ENCODE measurements around the gene AMIGO2. TPM values are rescaled to one million over a fixed set of nuclear protein-coding genes. Genes with fewer than 3 reads are reported as not detected.

AMIGO2 gene
- total RNA-seq, 2 experiments from 2014 or later: 6.6 to 7.1 TPM

DNA sequence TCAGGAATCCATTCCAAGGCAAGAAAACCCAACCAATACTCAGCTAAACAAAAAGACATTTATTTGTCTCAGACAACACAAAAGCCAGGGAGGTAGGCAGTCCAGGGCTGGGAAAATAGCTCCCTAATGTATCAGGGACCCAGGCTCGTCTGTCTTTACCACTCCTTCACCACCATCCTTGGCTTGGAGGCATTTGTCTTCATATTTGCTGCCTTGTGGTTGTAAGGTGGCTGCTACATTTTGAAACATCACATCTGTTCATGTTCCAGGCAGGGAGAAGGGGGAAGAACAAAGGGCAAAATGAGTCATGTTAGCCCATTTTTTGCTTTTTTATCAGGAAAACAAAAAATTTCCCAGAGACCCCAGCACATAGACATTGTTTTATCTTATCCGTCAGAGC is 45.1 kb downstream of the AMIGO2 start:
- H3K4me3 Mint-ChIP-seq: no peak overlapping the region
- H3K36me3 Mint-ChIP-seq (ENCODE audit: low read depth): no peaks in the 10 kb centered on the region
- H3K9me3 Mint-ChIP-seq: no peaks in the 10 kb centered on the region
- CTCF ChIA-PET: interaction anchor here (3.7 to 4.3 kb wide), 2 partner anchors 10 to 362 kb away, joined by 13 to 73 read pairs; no protein-coding TSS in a partner anchor
- no peak for DNase-seq
- peaks cover 8% of the 10 kb centered on the region for H3K4me1 Mint-ChIP-seq
- no peak overlapping the region for H3K27ac Mint-ChIP-seq
- H3K27me3 Mint-ChIP-seq: peaks cover under 1% of the 10 kb centered on the region
- POLR2A ChIA-PET: no interaction called here

DNA sequence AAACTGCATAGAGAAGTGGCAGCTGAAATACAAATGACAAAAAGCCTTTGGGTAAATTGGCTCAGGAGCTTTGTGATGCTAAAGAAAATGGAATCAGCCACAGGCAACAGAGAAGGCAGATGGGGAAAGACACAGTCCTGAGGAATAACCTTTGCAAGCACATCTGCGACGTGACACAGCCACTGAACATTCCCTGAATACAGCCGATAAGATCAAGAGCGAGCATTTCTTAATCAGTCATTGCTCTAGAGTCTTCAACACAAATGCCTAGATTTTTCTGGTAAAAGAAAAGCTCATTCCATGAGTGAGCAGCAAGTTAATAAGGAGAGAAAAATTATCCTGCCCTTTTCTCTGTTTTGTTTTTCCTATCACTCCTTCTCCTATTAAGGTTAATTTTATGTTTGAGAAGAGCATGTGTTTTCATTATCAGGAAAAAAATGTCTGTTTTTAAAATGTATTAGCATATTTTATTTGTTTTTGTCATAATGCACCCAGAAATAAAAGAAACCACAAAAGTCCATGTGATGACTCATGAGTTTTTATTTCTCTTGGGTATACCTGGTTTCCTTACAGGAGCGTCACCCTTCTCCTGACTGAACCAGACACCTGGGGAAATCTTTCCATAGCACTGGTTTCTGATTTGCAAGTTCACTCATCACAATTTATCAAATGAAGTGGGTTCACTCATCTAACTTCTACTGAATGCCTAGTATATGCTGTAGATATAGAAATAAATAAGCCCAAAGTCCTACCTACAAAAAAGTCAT is 45.8 kb downstream of the AMIGO2 start:
- ChIA-PET POLR2A (interaction anchor here (1.4 to 2.7 kb wide), 2 partner anchors 273 to 326 kb away, joined by 3 to 14 read pairs; no protein-coding TSS in a partner anchor), CTCF (interaction anchor here (0.8 to 4.3 kb wide), 9 partner anchors 8 to 653 kb away, joined by 3 to 73 read pairs (median 11); no protein-coding TSS in a partner anchor)

DNA sequence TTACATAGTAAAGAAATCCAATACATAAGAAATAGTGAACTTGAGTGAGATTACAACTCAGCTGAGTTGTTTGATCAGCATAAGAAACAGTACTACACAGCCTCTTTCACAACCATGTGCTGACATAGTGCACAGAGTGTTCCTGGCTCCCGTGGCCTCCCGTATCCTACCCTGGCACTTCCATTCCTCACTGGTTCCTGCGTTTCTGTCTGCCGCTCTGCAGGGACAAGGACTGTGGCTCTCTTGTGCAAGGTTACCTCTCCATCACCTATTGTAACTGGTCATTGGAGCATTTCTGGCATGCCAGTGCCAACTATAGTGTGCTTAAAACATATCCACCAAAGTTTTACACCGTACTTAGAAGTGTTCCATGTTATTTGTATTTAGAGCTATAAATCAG is 46.7 kb downstream of the AMIGO2 start:
- ChIA-PET CTCF (interaction anchor here (0.6 to 4.3 kb wide), 24 partner anchors 9 to 683 kb away, joined by 3 to 73 read pairs (median 5); no protein-coding TSS in a partner anchor), POLR2A (interaction anchor here (1.1 to 2.7 kb wide), 4 partner anchors 183 to 327 kb away, joined by 3 to 14 read pairs (median 4); no protein-coding TSS in a partner anchor)
- H3K4me1 Mint-ChIP-seq: peaks cover 9% of the 10 kb centered on the region
- H3K36me3 Mint-ChIP-seq (ENCODE audit: low read depth): no peaks in the 10 kb centered on the region
- H3K9me3 Mint-ChIP-seq: no peaks in the 10 kb centered on the region
- no peak for DNase-seq
- no peak overlapping the region for H3K27ac Mint-ChIP-seq
- no peak overlapping the region for H3K4me3 Mint-ChIP-seq
- peaks cover under 1% of the 10 kb centered on the region for H3K27me3 Mint-ChIP-seq

More for the DNA sequence above, 45.8 kb downstream of the AMIGO2 start:
- peaks cover 9% of the 10 kb centered on the region for H3K4me1 Mint-ChIP-seq
- H3K36me3 Mint-ChIP-seq (ENCODE audit: low read depth): no peaks in the 10 kb centered on the region
- no peak overlapping the region for H3K4me3 Mint-ChIP-seq
- no peak overlapping the region for H3K27ac Mint-ChIP-seq
- H3K9me3 Mint-ChIP-seq: no peaks in the 10 kb centered on the region
- no peak for DNase-seq
- no peaks in the 10 kb centered on the region for H3K27me3 Mint-ChIP-seq

DNA sequence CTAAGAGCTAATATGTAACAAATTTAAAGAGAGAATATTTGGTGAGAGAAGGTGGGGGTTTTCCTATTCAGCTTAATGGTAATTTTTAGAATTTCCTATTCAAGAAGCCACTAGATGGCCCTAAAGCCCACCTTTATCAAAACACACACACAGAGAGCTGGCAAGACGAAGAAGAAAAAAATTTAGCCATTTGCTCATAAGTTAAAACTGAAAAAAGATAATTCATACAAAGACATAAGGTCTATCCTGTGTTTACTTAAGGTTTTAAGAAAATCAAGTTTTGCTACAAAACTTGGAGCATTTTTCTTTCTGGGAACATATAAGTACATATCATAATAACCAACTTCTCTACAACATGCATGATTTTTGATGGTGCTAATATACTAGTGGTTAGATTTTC is 47.1 kb downstream of the AMIGO2 start:
- Mint-ChIP-seq H3K9me3 (no peaks in the 10 kb centered on the region), H3K4me3 (no peak overlapping the region), H3K27ac (no peak overlapping the region), H3K36me3 (ENCODE audit: low read depth) (no peaks in the 10 kb centered on the region), H3K4me1 (peaks cover 9% of the 10 kb centered on the region), H3K27me3 (peaks cover 5% of the 10 kb centered on the region)
- ChIA-PET CTCF (interaction anchor here (0.6 to 4.3 kb wide), 25 partner anchors 8 to 683 kb away, joined by 3 to 73 read pairs (median 4); no protein-coding TSS in a partner anchor), POLR2A (interaction anchor here (1.1 to 2.7 kb wide), 4 partner anchors 184 to 328 kb away, joined by 3 to 14 read pairs (median 4); no protein-coding TSS in a partner anchor)
- DNase-seq: no peak

DNA sequence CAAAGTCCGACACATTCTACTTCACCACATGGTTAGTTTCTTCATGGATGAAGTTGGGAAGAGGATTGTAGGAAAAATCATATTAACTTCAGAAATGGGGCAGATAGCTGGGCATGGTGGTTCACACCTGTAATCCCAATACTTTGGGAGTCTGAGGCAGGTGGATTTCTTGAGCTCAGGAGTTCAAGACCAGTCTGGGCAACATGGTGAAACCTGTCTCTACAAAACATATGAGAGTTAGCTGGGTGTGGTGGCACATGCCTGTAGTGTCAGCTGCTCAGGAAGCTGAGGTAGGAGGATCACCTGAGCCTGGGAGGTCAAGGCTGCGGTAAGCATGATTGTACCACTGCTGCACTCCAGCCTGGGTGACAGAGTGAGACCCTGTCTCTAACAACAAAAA is 49.9 kb downstream of the AMIGO2 start:
- no peak for DNase-seq
- H3K9me3 Mint-ChIP-seq: no peaks in the 10 kb centered on the region
- H3K4me1 Mint-ChIP-seq: peaks cover 9% of the 10 kb centered on the region
- ChIA-PET POLR2A (no interaction called here), CTCF (no interaction called here)
- no peak overlapping the region for H3K4me3 Mint-ChIP-seq
- no peak overlapping the region for H3K27ac Mint-ChIP-seq
- H3K36me3 Mint-ChIP-seq (ENCODE audit: low read depth): no peaks in the 10 kb centered on the region
- H3K27me3 Mint-ChIP-seq: peaks cover 7% of the 10 kb centered on the region

DNA sequence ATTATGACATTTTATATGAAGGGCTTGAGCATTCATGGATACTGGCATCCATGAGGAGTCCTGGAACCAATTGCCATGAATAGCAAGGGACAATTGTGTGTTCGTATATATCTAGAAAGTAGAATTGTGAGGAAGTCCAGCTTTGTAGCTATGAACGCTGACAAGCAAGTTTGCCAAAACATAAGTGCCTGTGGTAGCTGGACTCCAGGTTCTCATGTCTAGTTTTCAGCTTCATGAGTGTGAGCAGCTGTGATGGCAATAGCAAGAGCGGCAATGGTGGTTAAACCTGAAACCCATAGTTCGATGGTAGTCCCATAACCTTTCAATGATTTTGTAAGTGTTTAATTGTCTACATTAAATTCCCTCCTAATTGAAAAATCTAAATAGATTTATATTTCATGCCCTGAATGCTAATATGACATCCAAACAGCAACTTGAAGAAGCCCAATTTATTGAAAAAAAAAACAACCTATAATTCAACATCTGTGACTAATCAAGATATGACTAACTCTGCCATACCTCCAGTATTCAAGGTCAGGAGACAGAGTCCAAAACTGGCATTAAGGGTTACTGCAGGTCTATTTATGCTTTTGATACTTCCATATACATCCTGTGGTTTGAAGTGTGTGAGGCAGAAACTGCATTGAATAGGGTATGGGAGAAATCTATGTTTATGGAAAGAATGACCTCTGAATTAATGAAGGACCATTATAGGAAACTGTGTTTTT is 50.6 kb downstream of the AMIGO2 start:
- Mint-ChIP-seq H3K9me3 (no peaks in the 10 kb centered on the region), H3K4me3 (no peak overlapping the region), H3K36me3 (ENCODE audit: low read depth) (no peaks in the 10 kb centered on the region), H3K4me1 (peaks cover 9% of the 10 kb centered on the region), H3K27me3 (peaks cover 7% of the 10 kb centered on the region), H3K27ac (no peak overlapping the region)
- no peak for DNase-seq
- ChIA-PET POLR2A (no interaction called here), CTCF (interaction anchor here (0.7 to 1.2 kb wide), 2 partner anchors 42 to 368 kb away, joined by 4 read pairs; no protein-coding TSS in a partner anchor)

DNA sequence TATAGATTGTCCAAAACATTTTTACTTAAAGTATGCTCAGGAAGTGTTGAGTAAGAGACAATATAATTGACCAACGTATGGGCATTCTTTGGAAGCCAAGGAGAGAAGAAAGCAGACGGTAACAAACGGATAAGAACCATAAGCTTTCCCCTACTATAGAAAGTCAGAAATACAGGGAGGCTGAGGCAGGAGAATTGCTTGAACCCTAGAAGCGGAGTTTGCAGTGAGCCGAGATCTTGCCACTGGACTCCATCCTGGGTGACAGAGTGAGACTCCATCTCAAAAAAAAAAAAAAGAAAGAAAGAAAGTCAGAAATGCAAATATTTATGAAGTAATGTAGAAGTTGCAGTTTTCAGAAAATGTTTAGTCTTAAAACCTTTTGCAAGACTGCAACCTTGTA is 51.6 kb downstream of the AMIGO2 start:
- POLR2A ChIA-PET: no interaction called here
- no peaks in the 10 kb centered on the region for H3K9me3 Mint-ChIP-seq
- no peaks in the 10 kb centered on the region for H3K36me3 Mint-ChIP-seq (ENCODE audit: low read depth)
- CTCF ChIA-PET: interaction anchor here (0.7 to 1.2 kb wide), 2 partner anchors 43 to 369 kb away, joined by 4 read pairs; no protein-coding TSS in a partner anchor
- peaks cover 7% of the 10 kb centered on the region for H3K27me3 Mint-ChIP-seq
- peaks cover 9% of the 10 kb centered on the region for H3K4me1 Mint-ChIP-seq
- H3K27ac Mint-ChIP-seq: no peak overlapping the region
- DNase-seq: no peak
- H3K4me3 Mint-ChIP-seq: no peak overlapping the region

Other genes starting within 250 kb of the AMIGO2 start
- 10 to 100 TPM; 57.1 to 62.2 TPM for gene PCED1B, start 338 bp downstream of the AMIGO2 start, total RNA-seq

All from activated CD4-positive, alpha-beta memory T cell treated with anti-CD3 and anti-CD28 coated beads, Interleukin-2, amount 10 ng/mL, durations not matched to agents 7 days and 5 days (primary cell).